ENCODE results near the gene YJU2. TPM values are rescaled to one million over a fixed set of nuclear protein-coding genes. Genes with fewer than 3 reads are reported as not detected.
"Not testable (repeated sequence)": the region's sequence is repeated elsewhere in the genome, so short reads cannot be mapped to it uniquely, and the experiment has no call there.

The YJU2 gene
- total RNA-seq, 1 donor from 2014 or later, result 22.9 TPM

DNA sequence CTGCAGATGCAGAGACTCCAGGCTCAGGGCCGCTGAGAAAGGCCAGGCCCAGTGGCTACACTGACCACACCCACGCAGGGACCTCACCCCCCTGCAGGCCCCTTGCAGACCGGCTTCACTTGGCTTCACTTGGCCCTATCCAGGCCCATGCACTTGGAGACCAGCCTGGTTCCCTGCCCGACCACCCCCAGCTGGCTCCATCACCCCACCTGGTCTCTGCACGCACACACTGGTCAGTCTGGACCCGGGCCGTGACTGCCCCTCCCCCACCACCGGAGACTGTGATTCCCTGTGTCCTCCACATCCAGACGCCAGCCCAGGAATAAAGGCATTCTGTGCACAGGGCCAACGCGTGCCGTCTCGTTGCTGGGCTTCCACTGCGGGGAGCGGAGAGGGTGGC, 22.4 kb upstream of the YJU2 start:
- H3K36me3 Mint-ChIP-seq (ENCODE audit: low read depth), result no peaks in the 10 kb centered on the region
- H3K4me1 Mint-ChIP-seq, result no peaks in the 10 kb centered on the region

DNA sequence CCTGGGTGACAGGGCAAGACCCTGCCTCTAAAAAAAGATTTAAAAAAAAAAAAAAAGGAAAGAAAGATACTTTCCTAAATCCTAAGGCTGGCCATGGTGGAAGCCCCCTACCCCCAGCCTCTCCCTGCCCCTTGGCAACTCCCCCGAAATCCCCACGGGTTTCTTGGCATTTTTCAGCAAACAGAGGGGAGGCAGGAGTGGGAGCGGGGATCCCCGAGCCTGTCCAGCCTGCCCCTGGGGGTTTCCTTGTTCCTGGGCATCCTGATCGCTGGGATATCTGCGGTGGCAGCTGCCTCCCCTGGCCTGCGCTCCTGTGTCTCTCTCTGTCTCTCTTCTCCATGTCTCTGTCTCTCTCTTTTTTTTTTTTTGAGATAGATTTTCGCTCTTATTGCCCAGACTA, 21.0 kb upstream of the YJU2 start:
- no peak for DNase-seq (ENCODE audit: low read depth, low spot score)
- Mint-ChIP-seq H3K4me3 (no peak overlapping the region), H3K4me1 (no peaks in the 10 kb centered on the region), H3K36me3 (ENCODE audit: low read depth) (no peaks in the 10 kb centered on the region), H3K9me3 (no peaks in the 10 kb centered on the region), H3K27ac (ENCODE audit: unreplicated experiment) (peak overlapping the region; percentile 81), H3K27me3 (ENCODE audit: low read depth) (peaks cover 6% of the 10 kb centered on the region)
- TF ChIP-seq, protein P1, sequence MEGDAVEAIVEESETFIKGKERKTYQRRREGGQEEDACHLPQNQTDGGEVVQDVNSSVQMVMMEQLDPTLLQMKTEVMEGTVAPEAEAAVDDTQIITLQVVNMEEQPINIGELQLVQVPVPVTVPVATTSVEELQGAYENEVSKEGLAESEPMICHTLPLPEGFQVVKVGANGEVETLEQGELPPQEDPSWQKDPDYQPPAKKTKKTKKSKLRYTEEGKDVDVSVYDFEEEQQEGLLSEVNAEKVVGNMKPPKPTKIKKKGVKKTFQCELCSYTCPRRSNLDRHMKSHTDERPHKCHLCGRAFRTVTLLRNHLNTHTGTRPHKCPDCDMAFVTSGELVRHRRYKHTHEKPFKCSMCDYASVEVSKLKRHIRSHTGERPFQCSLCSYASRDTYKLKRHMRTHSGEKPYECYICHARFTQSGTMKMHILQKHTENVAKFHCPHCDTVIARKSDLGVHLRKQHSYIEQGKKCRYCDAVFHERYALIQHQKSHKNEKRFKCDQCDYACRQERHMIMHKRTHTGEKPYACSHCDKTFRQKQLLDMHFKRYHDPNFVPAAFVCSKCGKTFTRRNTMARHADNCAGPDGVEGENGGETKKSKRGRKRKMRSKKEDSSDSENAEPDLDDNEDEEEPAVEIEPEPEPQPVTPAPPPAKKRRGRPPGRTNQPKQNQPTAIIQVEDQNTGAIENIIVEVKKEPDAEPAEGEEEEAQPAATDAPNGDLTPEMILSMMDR (conservative IDR thresholded peaks at IDR 0.05), result no peak

More for the DNA sequence above, 22.4 kb upstream of the YJU2 start:
- Mint-ChIP-seq H3K4me3 (no peak overlapping the region), H3K27me3 (ENCODE audit: low read depth) (peaks cover 2% of the 10 kb centered on the region), H3K27ac (ENCODE audit: unreplicated experiment) (peak overlapping the region; percentile 82), H3K9me3 (no peaks in the 10 kb centered on the region)
- TF ChIP-seq, protein P1 (conservative IDR thresholded peaks at IDR 0.05), result no peak
- no peak for DNase-seq (ENCODE audit: low read depth, low spot score)

DNA sequence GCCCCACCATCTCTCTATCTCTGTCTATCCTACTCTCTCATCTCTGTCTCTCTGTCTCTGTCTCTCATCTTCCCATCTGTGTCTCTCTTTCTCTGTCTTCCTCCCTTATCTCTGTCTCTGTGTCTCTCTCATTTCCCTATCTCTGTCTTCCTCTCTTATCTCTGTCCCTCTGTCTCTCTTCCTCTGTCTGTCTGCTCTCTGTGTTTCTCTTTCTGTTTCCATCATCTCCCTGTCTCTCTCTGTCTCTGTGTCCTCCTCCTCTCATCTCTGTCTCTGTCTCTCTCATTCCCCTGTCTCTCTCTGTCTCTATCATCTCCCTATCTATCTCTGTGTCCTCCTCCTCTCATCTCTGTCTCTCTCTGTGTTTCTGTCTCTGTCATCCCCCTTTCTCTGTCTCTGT, 19.1 kb upstream of the YJU2 start:
- no peaks in the 10 kb centered on the region for H3K4me1 Mint-ChIP-seq
- TF ChIP-seq, protein P1 (conservative IDR thresholded peaks at IDR 0.05), result no peak
- H3K4me3 Mint-ChIP-seq, result no peak overlapping the region
- H3K9me3 Mint-ChIP-seq, result no peaks in the 10 kb centered on the region
- no peak overlapping the region for H3K27ac Mint-ChIP-seq (ENCODE audit: unreplicated experiment)
- no peaks in the 10 kb centered on the region for H3K36me3 Mint-ChIP-seq (ENCODE audit: low read depth)
- no peak for DNase-seq (ENCODE audit: low read depth, low spot score)
- H3K27me3 Mint-ChIP-seq (ENCODE audit: low read depth), result peaks cover 6% of the 10 kb centered on the region

DNA sequence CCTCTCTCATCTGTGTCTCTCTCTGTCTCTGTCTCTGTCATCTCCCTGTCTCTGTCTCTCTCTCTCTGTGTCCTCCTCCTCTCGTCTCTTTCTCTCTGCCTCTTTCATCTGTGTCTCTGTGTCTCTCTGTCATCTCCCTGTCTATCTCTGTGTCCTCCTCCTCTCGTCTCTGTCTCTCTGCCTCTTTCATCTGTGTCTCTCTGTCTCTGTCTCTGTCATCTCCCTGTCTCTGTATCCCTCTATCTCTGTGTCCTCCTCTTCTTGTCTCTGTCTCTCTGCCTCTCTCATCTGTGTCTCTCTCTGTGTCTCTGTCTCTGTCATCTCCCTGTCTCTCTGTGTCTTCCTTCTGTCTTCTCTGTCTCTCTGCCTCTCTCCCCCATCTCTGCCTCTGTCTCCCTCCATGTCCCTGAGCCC, 18.1 kb upstream of the YJU2 start:
- Mint-ChIP-seq H3K9me3 (no peaks in the 10 kb centered on the region), H3K4me1 (no peaks in the 10 kb centered on the region), H3K27me3 (ENCODE audit: low read depth) (peaks cover 6% of the 10 kb centered on the region), H3K36me3 (ENCODE audit: low read depth) (no peaks in the 10 kb centered on the region), H3K4me3 (no peak overlapping the region), H3K27ac (ENCODE audit: unreplicated experiment) (no peak overlapping the region)
- TF ChIP-seq, protein P1 (conservative IDR thresholded peaks at IDR 0.05), result no peak
- no peak for DNase-seq (ENCODE audit: low read depth, low spot score)

DNA sequence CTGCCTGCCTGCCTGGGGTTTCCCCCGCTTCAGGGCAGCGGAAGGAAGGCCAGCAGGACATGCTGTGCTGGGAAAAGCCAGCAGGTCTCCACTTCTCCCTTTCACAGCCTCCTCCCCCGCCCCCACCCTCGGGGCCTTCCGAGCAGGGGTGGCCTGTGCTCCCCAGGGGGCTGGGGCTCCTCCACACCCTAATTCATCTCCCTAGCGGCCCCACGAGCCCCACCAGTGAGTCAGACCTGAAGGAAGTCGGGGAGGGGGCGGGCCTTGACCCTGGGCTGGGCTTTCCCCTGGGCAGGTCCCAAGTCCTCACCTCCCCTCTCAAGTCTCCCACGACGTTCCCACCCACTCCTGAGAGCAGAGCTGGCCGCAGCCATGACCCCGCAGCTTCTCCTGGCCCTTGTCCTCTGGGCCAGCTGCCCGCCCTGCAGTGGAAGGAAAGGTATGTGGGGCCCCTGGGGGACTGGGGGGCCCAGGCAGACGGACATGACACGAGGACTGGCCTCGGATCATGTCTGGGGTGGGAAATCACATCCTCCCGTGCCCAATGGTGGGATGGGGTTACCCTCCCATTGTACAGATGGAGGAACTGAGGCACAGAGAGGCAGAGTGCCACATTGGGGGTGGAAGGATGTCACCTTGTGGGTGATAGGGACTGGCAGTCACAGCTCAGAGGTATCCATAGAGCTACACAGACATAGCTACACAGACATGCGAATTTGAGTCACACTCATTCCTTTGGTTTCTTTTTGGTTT, 17.5 kb upstream of the YJU2 start, which contains the start of gene EBI3:
Gene EBI3 (plus strand): TSS at position 345 of the 753 bp plus-strand sequence. CDS start 28 bp downstream, at position 373.
- TF ChIP-seq, protein P1 (conservative IDR thresholded peaks at IDR 0.05), result no peak
- Mint-ChIP-seq H3K9me3 (no peaks in the 10 kb centered on the region), H3K27me3 (ENCODE audit: low read depth) (peaks cover 6% of the 10 kb centered on the region), H3K27ac (ENCODE audit: unreplicated experiment) (no peak within 1 kb of the TSS), H3K4me3 (no peak within 1 kb of the TSS), H3K4me1 (peaks cover 4% of the 10 kb centered on the region), H3K36me3 (ENCODE audit: low read depth) (no peaks in the 10 kb centered on the region)
- DNase-seq (ENCODE audit: low read depth, low spot score), result peak; percentile 35

DNA sequence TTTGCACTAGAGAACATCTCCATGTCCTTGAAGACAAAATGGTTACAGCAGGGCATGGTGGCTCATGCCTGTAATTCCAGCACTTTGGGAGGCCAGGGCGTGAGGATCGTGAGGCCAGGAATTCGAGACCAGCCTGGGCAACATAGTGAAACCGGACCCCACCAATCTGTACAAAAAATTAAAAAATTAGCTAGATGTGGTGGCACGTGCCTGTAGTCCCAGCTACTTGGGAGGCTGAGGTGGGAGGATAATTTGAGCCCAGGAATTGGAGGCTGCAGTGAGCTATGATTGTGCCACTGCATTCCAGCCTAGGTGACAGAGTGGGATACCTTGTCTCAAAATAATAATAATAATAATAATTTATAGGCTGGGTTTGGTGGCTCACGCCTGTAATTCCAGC, 16.6 kb upstream of the YJU2 start:
- not testable (repeated sequence) for H3K36me3 Mint-ChIP-seq (ENCODE audit: low read depth); H3K9me3 Mint-ChIP-seq; H3K27ac Mint-ChIP-seq (ENCODE audit: unreplicated experiment); H3K4me3 Mint-ChIP-seq; H3K4me1 Mint-ChIP-seq; DNase-seq (ENCODE audit: low read depth, low spot score)
- H3K27me3 Mint-ChIP-seq (ENCODE audit: low read depth), result peaks cover 12% of the 10 kb centered on the region

DNA sequence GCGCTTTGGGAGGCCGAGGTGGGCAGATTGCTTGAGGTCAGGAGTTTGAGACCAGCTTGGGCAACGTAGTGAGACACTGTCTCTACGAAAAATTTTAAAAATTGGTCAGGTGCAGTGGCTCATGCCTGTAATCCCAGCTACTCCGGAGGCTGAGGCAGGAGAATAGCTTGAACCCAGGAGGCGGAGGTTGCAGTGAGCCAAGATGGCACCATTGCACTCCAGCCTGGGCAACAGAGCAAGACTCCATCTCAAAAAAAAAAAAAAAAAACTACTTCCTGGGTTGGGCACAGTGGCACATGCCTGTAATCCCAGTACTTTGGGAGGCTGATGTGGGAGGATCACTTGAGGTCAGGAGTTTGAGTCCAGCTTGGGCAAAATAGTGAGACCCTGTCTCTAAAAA, 15.4 kb upstream of the YJU2 start:
- H3K36me3 Mint-ChIP-seq (ENCODE audit: low read depth); DNase-seq (ENCODE audit: low read depth, low spot score); H3K27ac Mint-ChIP-seq (ENCODE audit: unreplicated experiment); H3K4me1 Mint-ChIP-seq; H3K9me3 Mint-ChIP-seq; H3K4me3 Mint-ChIP-seq: not testable (repeated sequence)
- H3K27me3 Mint-ChIP-seq (ENCODE audit: low read depth), result peaks cover 14% of the 10 kb centered on the region

DNA sequence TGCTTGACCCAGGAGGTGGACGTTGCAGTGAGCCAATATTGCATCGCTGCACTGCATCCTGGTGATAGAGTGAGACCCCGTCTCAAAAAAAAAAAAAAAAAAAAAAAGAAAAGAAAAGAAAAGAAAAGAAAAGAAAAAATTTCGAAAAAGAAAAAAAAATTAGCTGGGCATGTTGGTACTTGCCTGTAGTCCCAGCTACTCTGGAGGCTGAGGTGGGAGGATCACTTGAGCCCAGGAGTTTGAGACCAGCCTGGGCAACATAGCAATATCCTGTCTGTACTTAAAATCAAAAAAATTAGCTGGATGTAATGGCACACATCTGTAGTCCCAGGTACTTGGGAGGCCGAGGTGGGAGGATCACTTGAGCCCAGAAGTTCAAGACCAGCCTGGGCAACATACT, 14.7 kb upstream of the YJU2 start:
- H3K4me1 Mint-ChIP-seq; H3K9me3 Mint-ChIP-seq; H3K4me3 Mint-ChIP-seq; H3K36me3 Mint-ChIP-seq (ENCODE audit: low read depth); H3K27ac Mint-ChIP-seq (ENCODE audit: unreplicated experiment); DNase-seq (ENCODE audit: low read depth, low spot score): not testable (repeated sequence)
- peaks cover 20% of the 10 kb centered on the region for H3K27me3 Mint-ChIP-seq (ENCODE audit: low read depth)

All from neural crest cell (in vitro differentiated cells).